GM21447 (cell line): ENCODE results near the gene DHX8.

Experiments
- ATAC-seq: cut with Tn5 transposase; IDR thresholded peaks from one replicate; pipeline ENCODE4 v1.9.1; 2021; ENCODE audit not compliant: unreplicated experiment

Gene DHX8

GRCh38 chr17:43572368-43572980, 88.7 kb downstream of the DHX8 start:
- no peak for ATAC-seq

- no peak for ATAC-seq
Observed at GRCh38 chr17:43573579-43574321, 90.0 kb downstream of the DHX8 start.

DNA sequence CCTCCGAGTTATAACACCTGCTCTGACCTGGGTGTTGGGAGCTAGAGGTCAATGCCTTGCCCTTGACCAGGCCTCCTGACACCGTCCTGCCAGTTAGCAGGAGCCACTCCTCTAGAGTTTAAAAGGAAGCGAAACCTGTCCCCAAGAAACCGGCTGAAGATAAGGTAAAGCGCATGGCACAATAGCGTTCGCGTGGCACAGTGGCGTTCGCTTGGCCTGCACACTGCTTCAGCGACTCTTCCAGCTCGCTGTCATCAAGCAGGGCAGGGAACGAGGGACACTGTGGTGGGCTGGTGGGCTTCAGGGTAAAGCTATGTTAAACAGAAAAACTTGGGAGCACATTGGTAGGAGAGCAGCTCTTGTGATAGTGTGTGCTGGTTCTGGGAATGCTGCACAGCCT, 90.6 kb downstream of the DHX8 start:
- ATAC-seq = no peak

- no peak for ATAC-seq
Observed at GRCh38 chr17:43574896-43575525, 91.2 kb downstream of the DHX8 start.
